Fibroblast of the conjunctiva (primary cell): ENCODE measurements around the gene NPNT.

ENCODE experiments used
- DNase-seq: peaks from one replicate; pipeline ENCODE4 v3.0.0-alpha.2; 2010; ENCODE audit warnings: low read depth

Gene NPNT

DNA sequence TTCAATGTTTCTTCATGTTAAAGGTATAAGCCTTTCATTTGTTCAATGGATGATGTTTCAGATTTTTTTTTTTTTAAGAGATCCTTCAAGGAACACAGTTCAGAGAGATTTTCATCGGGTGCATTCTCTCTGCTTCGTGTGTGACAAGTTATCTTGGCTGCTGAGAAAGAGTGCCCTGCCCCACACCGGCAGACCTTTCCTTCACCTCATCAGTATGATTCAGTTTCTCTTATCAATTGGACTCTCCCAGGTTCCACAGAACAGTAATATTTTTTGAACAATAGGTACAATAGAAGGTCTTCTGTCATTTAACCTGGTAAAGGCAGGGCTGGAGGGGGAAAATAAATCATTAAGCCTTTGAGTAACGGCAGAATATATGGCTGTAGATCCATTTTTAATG lies 75.8 kb downstream of the NPNT start:
- DNase-seq, result no peak

DNA sequence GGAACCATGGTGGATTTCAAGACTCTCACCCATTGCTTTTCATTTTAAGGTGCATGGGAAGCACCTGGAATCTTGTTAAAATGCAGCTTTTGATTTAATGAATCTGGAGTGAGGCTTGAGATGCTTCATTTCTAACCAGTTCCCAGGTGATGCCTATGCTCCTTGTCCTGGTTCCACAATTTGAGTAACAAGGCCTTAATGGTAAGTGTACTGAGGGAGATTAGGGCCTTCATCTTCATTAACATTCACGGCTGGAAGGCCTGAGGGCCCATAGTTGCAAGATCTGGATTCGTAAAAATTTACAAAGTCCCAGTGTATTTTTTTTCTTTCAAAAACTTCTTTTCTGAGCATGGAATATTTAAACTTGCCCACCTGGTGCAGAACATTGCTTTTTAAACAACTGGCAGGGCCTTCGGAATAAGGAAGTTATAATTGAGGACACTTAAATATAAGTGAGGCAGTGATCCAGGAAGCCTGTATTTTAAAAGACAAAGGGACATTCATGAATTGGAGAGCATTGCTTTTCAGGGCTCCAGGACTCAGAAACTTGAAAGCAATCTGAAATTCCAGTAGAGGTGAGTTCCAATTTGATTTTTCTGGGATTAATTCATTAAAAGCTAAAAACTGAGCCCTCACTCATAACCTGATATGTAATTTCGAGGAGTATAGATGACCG lies 77.8 kb downstream of the NPNT start:
- no peak for DNase-seq

DNA sequence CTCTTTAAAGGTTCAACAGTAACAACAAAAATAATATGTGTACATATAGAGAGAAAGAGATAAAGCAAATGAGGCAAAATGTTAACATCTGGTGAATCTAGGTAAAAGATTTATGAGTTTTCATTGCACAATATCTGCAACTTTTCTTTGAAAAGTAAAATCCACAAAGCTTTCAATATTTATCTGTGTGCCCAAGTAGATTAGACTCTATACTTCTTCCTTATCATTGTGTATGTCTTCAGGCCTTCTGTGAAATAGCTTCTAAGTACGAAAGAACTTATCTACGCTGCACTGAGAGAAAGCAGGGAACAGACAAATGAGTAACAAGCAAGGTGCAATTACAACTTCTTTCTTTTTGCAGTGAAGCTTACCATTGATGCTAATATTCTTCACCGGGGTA lies 81.6 kb downstream of the NPNT start:
- DNase-seq, result no peak

DNA sequence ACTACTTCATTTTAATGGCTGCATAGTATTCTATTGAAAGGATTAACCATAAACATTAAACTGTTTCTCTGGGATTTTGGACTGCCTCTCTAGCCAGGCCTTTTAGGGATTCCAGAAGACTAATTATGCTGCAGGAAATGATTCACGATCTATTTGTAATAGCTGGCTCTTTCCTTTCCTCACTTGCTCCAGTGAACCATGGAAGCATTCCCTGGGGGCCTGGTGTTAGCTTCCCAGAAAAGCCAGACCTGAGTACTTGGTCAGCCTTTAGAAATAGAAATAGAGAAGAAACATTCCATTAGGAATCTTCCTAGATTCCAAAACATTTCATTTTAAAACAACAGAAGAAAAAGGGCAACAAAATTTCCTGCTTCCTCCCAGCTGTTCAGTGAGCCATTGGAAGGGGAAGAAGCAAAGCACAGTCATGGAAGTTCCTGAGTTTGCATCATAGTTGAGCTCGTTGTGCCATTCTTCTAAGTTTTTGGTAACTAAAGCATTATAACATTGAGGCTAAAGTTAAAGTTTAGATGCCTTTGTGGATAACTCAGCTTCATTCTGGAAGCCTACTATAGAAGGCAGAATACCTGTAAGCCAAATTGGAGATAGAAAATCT lies 83.5 kb downstream of the NPNT start:
- DNase-seq, result peak; percentile 10

DNA sequence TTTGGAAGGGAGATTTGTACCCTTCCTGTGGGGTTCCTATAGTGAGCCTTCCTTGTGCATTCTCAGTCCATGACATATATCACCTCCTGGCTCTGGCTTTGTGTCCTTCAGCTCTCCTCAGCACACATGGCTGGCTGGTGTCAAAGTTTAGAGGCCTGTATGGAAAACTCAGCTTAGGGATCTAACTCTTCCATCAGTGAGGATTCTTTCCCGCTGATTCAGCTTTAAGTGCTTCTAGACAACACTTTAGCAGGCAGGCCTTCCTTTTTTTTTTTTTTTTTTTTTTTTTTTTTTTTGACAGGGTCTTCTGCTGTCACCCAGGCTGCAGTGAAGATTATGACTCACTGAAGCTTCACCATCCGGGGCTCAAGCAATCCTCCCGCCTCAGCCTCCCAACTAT lies 84.2 kb downstream of the NPNT start:
- no peak for DNase-seq

DNA sequence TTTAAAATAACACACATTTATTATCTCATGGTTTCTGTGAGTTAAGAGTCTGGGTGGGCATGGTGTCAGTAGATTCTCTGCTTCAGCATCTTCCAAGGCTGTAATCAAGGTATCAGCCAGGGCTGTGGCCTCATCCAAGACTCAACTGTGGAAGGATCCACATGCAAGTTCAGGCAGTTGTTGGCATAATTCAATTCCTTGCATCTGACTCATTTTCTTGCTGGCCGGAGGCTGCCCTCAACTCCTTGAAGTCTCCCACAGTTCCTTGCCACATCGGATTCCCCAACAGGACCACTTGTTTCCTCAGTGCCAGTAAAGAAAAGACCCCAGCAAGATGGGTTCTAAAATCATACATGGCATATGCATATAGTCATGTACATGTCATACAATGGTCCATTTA lies 93.4 kb downstream of the NPNT start:
- no peak for DNase-seq

DNA sequence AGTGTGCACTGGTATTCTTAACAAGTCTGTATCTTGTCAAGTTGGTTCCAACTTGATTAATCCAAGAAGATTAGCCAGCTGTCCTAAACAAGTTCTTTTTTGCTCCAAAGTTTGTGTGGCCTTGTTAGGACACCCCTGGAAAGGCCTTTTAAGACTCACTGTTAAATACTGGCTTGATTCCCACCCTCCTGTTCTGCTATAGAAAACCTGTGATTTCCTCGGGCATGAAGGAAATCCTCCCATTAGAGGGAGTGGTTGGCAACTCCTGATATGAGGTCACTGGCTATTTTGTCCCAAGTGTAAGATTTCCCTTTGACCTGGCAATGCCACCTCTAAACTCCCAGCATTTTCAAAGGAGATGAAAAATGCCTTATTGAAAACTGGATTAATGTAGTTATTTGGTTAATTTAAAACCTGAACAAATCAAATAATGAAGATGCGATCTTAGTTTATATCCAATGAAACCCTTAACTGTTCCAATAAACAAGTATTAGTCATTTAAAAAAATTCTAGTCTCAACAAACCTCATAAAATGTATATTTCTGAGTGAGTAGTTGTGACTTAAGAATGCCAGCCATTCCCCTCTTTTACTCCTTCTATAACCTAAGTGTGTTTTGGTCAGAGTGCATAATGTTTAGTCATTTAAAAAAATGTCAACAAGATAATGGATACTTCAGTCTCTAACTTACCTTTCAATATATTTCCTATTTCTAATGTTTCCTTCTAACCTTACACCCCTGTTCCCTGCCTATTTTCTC lies 94.4 kb downstream of the NPNT start:
- DNase-seq, result no peak

DNA sequence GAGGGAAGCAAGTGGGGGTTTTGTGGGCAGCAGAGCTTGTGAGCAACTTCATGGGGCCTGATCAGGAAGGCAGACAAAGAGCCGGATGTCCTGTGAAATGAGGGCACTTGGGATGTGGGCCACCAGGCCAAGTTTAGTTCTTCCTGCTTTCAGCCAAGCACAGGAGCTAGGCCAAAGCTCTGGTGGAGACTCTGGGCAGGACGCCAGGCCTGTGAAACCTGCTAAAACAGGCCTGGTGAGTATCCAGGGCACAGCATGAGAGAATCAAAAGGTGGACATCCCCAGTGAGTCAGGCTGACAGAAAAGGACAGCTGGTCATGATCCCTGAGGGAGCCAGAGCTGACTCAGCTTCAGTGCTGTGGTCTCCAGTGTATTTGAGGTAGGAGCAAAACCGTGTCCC lies 95.7 kb downstream of the NPNT start:
- peak; percentile 8 for DNase-seq

DNA sequence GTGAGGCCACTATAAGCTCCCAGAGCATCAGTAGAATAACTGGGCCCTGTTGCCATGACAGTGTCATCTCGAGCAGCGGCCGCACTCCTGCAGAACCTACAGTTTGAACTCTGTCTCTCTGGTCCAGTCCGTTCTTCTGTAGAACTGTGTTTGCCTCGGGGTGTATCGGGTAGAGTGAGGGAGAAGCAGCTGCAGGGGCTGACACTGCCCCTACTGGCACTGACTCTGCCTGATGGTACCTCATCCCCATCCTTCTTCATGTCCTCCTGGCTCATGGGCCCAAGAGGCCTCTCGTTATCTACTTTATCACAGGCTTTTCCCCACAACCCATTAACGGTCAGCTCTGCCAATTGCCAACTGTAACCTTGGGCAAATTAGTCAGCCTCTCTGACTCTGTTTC lies 96.5 kb downstream of the NPNT start:
- no peak for DNase-seq

DNA sequence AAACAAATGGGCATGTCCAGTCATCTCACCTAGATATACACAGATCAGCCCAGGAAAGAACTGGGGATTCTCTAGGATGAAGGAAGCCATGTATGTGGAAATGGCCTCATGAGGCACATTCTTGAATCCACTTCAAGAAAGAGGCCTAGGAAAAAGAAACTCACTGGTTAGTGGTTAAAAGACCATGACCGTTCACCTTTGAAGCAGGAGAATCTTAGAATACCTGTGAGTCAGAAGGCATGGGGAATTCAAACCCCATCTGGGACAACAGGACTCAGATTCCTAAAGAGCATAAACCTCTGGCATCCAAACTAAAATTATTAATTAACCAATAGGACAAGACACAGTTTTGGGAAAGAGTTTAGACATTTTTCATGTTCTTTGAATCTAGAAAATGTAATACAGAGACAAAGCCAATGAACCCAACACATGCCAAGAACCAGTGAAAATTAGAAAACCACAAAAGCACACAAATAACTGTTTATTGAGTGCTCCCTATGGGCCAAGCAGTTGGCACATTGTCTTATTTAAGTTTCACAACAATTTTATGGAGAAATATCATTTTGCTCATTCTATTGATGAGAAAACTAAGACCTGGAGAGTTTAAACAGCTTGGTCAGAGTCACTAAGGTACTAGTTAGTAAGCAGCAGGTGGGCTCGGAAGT lies 97.5 kb downstream of the NPNT start:
- DNase-seq, result no peak

DNA sequence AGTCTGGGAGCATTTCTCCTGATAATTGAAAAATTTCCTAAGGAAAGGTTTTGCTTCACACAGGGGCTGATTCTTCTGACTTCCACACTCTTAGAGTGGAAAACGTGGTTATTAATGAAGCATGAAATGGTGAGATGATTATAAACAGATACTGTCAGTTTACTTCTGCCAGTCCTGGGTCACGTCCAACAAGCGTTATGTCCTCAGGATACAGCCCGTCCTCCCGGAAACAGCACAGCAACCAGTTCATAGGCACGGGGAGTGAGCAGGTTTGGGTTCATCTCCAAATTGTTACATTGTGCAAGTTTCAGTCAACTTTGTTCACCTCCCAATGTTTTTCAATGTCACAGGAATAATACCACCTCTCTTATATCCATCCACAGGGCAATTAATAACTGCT lies 98.8 kb downstream of the NPNT start:
- no peak for DNase-seq

DNA sequence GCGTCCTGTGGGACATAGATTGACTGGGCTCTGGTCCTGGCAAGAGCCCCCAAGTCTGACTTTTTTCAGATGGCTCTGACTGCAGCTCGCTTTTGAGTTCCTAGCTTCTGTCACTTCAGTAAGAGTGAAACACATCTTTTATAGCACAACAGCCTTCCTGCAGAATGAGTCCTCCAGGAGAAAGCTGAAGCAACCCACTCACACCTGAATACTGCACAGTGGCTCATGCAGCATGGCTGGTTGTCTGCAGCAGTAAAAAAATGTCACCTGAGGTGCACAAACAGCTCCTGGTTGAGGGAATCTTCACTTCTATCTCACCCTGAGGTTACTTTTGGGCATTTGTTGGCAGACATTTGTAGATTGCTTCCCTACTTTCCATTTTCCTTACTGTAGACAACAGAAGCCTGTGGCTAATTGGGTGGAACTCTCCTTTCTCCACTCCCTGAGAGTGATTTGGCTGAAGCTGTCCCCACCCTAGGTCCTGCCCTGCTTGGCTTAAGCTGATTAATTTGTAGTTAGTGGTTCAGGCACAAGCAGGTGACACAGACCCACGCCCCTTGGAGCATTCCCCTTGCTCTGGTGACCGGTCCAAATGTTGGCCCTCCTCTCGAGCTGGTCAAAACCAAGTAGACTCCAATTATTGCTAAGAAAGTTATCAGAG lies 99.7 kb downstream of the NPNT start:
- DNase-seq, result no peak

DNA sequence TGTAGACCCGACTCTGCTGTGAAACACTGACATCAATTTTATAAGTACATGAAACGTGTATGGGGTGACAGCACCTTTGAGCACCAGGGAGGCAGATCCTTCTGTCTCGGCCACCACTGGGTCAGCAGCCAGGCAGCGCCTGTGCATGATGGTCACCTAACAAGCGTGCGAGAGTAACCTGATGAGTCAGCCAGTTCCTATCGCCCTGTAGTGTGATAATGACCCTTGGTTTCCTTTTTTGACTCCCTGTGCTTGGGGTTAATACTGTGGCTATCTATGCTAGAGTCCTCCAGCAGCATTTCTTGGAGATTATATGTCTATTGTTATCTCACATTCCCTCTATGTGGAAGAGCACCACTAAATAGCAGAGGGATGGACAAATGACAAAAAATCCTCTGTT lies 101.6 kb downstream of the NPNT start:
- DNase-seq, result no peak

DNA sequence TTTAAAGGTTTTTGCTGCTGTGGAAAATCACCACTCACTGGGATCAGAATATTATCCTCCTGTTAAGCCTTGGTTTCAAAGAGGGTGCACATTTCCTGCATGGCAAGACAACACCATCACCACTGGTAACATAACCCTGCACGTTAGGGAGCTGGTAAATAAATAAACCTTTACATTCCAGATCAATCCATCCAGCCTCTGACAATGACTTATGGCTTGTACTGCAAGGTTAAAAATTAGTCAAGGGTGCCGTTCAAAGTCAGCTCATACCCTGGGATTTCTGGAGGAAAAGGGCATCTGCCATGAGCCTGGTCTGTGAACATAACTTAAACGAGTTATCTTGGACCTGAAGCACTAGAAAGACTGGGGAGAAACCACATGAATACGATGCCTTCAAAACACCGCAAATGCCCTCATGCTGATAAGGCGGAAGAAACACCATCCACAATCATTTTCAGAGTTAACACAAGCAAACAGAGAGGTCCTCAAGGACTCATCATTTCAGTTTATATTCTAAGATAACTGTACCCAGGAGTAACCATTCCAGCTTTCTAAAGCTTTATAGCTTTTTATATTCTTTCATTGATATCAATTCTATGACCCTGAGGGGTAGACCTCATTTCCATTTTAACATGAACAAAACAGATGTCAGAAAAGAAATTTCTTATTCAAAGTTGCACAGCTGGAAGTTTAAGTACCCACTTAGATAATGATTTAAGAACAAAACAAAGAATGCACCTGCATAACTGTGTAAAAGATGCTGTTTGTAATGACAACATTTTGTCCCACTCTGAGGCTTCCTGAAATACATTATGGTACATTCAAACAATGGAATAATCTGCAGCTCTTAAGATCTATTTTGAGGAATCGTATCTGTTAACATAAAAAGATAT lies 103.1 kb downstream of the NPNT start:
- no peak for DNase-seq

DNA sequence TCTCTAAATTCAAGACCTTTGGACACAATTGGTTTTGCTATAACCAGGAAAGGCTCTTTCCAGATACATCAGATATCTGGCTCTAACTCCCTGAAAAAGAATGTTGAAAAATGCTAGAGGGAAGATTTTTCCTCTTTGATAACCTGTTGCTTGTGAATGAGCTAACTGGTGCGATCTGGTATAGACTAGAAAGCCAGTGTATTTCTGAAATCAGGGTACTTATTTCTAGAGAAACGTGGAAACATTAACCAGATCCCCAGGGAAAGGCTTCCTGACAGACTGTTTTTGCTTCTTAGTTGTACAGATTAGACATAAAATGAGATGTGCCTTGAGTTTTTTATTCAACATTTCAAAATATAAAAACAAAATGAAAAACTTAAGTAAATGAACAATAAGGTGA lies 107.7 kb downstream of the NPNT start:
- no peak for DNase-seq

DNA sequence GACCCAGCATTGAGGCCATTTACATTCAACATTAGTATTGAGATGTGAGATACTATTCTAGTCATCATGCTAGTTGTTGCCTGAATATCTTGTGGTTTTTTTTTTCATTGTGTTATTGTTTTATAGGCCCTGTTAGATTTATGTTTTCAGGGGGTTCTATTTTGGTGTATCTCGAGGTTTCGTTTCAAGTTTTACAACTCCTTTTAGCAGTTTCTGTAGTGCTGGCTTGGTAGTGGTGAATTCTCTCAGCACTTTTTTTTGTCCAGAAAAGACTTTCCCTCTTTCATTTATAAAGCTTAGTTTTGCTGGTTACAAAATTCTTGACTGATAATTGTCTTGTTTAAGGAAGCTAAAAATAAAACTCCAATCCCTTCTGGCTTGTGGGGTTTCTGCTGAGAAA lies 115.5 kb downstream of the NPNT start:
- no peak for DNase-seq

DNA sequence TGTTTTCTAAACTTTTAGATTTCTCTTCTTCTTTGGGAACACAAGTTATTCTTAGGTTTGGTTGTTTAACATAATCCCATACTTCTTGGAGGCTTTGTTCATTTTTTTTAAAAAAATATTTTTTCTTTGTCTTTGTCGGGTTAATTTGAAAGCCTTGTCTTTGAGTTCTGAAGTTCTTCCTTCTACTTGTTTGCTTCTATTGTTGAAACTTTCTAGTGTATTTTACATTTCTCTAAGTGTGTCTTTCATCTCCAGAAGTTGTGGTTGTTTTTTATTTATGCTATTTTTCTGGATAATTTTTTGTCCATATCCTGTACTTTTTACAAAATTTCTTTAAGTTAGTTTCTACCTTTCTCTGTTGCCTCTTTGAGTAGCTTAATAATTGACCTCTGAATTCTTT lies 116.1 kb downstream of the NPNT start:
- DNase-seq, result no peak

DNA sequence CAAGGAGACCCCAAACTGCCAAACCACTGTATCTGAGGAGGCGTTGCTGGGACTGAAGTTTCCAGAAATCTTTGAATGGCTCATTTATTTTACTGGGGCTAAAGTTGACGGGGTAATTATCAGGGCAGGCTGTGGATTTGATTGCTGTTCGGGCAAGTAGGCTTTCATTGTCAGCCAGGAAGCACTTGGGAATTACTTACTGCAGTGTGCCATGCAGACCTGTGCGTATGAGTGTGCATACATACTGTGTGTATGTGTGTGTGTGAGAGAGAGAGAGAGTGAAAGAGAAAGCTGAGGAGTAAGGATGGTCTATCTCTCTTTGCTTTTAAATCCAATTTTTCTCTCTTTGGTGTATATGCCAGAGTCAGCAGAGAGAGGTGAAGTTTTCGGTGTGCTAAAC lies 122.7 kb downstream of the NPNT start:
- no peak for DNase-seq

DNA sequence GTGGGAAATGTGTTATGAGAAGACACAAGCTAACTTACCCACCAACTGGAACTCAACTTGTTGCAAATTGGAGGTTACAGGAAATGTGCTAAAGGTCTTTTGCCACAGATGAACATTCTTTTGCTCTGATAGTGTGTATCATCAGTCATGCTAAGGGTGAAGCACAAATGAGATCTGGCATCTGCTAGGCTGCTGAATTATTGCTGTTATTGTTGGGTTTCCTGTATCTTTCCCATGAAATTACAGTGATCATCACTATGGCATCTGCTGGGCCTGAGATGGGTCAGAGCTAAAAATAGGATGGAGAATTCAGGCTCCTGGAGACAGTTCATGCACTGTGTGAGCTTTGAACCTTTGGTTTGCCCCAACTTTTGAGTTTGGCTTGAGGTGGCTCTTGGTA lies 124.5 kb downstream of the NPNT start:
- no peak for DNase-seq
